ENCODE results near the gene DOP1A.

Gene DOP1A

GRCh38 chr6:83151114-83151513, 83.6 kb downstream of the DOP1A start:
- TF ChIP-seq CTCF (conservative IDR thresholded peaks at IDR 0.05) (no peak), ZFX (IDR thresholded peaks at IDR 0.05) (no peak)
- H3K27ac ChIP-seq, result no peak overlapping the region

- TF ChIP-seq CTCF (conservative IDR thresholded peaks at IDR 0.05) (no peak), ZFX (IDR thresholded peaks at IDR 0.05) (no peak)
Observed at GRCh38 chr6:83152913-83153312, 85.4 kb downstream of the DOP1A start.

DNA sequence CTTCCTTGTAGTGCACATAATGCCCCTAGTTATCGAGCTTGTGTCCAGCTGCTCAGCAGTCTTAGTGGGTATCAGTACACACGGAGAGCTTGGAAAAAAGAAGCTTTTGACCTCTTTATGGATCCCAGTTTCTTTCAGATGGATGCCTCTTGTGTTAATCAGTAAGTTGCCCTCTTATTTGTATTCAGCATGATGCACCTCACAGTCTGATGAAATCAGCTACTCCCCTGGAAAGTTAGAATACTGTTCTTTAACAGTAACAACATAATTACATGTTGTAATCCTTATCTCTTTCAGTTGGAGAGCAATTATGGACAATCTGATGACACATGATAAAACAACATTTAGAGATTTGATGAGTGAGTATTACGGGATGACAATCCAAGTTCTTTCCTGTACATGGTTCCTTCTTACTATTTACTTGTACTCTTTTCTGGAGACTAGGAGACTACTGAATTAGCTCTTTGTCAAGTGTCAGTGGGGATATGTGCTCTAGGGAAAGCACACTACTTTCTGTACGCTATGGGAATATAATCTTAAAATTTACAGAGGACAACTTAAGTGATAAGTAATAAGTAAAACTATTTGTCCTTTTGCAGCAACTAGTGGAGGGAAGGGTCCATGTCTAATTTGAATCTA, 86.5 kb downstream of the DOP1A start:
- TF ChIP-seq ZFX (IDR thresholded peaks at IDR 0.05), result no peak
- no peak for TF ChIP-seq CTCF (conservative IDR thresholded peaks at IDR 0.05)
- H3K27ac ChIP-seq, result no peak overlapping the region

More at GRCh38 chr6:83152913-83153312, 85.4 kb downstream of the DOP1A start:
- H3K27ac ChIP-seq, result no peak overlapping the region

DNA sequence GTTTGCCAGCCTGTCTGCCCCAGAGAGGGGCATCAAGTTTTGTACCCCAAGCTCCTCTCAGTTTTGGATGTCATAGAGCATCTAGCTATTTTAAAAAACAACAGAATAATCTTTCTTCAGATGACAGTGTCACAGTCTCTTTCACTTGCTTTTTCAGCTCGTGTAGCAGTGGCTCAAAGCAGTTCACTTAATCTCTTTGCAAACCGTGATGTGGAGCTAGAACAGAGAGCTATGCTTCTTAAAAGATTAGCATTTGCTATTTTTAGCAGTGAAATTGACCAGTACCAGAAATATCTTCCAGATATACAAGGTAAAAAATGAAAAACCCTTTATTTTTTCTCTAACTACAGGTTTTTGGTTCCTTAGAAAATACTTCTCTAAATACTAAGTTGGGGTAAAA, 88.3 kb downstream of the DOP1A start:
- TF ChIP-seq CTCF (conservative IDR thresholded peaks at IDR 0.05) (no peak), ZFX (IDR thresholded peaks at IDR 0.05) (no peak)
- H3K27ac ChIP-seq, result no peak overlapping the region

DNA sequence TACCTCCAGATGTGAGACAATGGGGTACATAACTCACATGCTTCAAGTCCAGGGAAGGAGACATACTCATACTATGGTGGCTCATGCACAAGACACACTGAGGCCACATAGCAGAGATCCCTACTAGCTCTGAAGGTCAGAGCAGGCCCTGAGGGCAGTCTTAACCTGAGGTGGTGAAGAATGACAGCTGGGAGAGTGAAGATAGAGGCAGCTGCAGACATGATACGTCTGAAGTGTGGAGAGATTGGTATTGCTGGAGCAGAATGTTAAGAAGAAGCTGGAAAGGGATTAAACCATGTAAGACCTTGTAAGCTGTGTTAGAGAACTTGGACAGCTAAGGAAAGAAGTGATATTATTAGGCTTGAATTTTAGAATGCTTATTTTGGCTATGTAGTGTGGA, 92.7 kb downstream of the DOP1A start:
- no peak for TF ChIP-seq CTCF (conservative IDR thresholded peaks at IDR 0.05)
- no peak for TF ChIP-seq ZFX (IDR thresholded peaks at IDR 0.05)
- no peak overlapping the region for H3K27ac ChIP-seq

DNA sequence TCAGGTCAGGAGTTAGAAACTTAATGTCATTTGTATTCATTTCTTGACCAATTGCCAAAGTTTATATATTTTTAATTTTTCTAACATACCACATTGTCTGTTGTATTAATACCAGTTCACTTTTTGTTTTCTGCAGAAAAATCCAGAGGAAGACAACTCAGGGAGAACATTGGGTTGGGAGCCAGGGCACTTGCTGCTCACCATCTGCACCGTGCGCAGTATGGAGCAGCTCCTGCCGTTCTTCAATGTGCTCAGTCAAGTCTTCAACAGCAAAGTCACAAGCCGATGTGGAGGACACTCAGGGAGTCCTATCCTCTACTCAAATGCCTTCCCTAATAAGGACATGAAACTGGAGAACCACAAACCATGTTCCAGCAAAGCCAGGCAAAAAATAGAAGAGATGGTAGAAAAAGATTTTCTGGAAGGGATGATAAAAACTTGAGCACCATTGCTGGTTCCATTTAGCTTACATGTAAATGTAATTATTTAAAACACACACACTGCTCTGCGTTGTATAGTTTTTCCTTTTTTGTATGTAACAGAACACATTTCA, 100.3 kb downstream of the DOP1A start:
- TF ChIP-seq ZFX (IDR thresholded peaks at IDR 0.05), result no peak
- TF ChIP-seq CTCF (conservative IDR thresholded peaks at IDR 0.05), result no peak
- H3K27ac ChIP-seq, result no peak overlapping the region

DNA sequence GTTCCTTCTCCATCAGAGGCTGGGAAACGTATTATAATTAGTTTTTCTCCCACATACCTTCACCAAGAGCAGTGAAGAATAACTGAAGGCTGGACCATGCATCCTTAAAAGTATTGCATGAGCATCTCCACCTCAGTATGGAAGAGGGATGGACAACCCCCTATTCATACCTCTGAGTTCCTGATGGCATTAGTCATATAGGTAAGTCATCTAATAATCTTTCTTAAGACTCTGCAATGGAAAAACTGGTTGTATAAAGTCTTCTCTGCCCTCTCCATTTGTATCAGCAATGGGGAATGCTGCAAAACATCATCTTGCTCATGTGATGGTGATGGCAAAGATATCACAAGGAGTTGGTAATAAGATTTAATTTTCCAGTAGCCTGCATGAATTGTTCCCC, 101.1 kb downstream of the DOP1A start:
- TF ChIP-seq CTCF (conservative IDR thresholded peaks at IDR 0.05) (no peak), ZFX (IDR thresholded peaks at IDR 0.05) (no peak)
- H3K27ac ChIP-seq, result no peak overlapping the region
